Adrenal gland (tissue), 19 donors: ENCODE measurements around the gene AHRR. TPM values are rescaled to one million over a fixed set of nuclear protein-coding genes. Genes with fewer than 3 reads are reported as not detected.
A peak's percentile ranks its signal among the peaks of the same experiment; 100 is the strongest.
"Not testable (repeated sequence)": the region's sequence is repeated elsewhere in the genome, so short reads cannot be mapped to it uniquely, and the experiment has no call there.

Source experiments
- DNase-seq, 7 donors: peaks; one replicate each; pipeline ENCODE4 v3.0.0-alpha.2; 2019 to 2020
- H3K27ac ChIP-seq, 5 donors: fragments of 200-600 bp; sonication (generic) in 4 of 5; 1 replicate in 3 of 5; 2 replicates in 2 of 5; pipeline versions ENCODE4 v1.5.1 to v1.8.0; 2016 to 2020; ENCODE audit warnings: mild to moderate bottlenecking in 1 of 5
- H3K27me3 ChIP-seq: fragments of 200-600 bp; 2 replicates; pipeline ENCODE4 v1.8.0; 2021
- H3K36me3 ChIP-seq, 2 donors: fragments of 200-600 bp; replicated peaks in 1 of 2; 1 replicate in 1 of 2; 2 replicates in 1 of 2; pipeline versions ENCODE4 v1.5.1 to v1.8.0; 2018 to 2022
- H3K4me1 ChIP-seq, 2 donors: fragments of 200-600 bp; replicated peaks in 1 of 2; 1 replicate in 1 of 2; 2 replicates in 1 of 2; pipeline versions ENCODE4 v1.5.1 to v1.8.0; 2018 to 2021
- H3K4me3 ChIP-seq, 4 donors: fragments of 200-600 bp; sonication (generic) in 3 of 4; one replicate each; pipeline ENCODE4 v1.5.1; 2016 to 2018
- H3K9me3 ChIP-seq, 3 donors: fragments of 200-600 bp; sonication (generic) in 1 of 3; replicated peaks in 1 of 3; 1 replicate in 2 of 3; 2 replicates in 1 of 3; pipeline versions ENCODE4 v1.5.1 to v1.8.0; 2016 to 2021
- CTCF ChIP-seq, 6 experiments: fragments of 450-650 bp in 4 of 6; fragments of 200-600 bp in 2 of 6; sonication (generic) in 1 of 6; IDR thresholded peaks; 1 replicate in 5 of 6; 2 replicates in 1 of 6; pipeline versions ENCODE4 v1.5.1 to v1.8.0; 2016 to 2021; ENCODE audit warnings: antibody characterized with exemption in 6 of 6, mild to moderate bottlenecking in 2 of 6, moderate library complexity in 1 of 6
- POLR2A ChIP-seq, 2 donors: fragments of 450-650 bp; IDR thresholded peaks; one replicate each; pipeline ENCODE4 v1.6.1; 2017; ENCODE audit warnings: antibody characterized with exemption in 2 of 2, mild to moderate bottlenecking in 2 of 2, moderate library complexity in 1 of 2
- WGBS, 4 donors: extraction: QIAGEN DNeasy Blood & Tissue Kit in 2 of 4; methylation state at CpG; one replicate each; pipeline versions ENCODE4 v1.1.5 to v1.1.7; 2013 to 2017; 5-methylcytosine and 5-hydroxymethylcytosine counted together
- intact Hi-C, 2 donors: fragments of 100-400 bp; cut with DNase I; formaldehyde crosslinking; loops; one replicate each; pipeline versions ENCODE4 v1.14.1 to v1.15.0; 2022 to 2023
- long read RNA-seq, 10 donors: library from polyadenylated mRNA in 3 of 10; unstranded in 2 of 10; stranded (forward) in 1 of 10; transcript quantifications; one replicate each; pipeline ENCODE4 v2.0.0 and lab custom pipeline, GENCODE V29; 2021 to 2026
- polyA plus RNA-seq, 3 donors: library from polyadenylated mRNA; stranded (reverse); fragments of 200-250 nt in 2 of 3; fragments of 350-450 nt in 1 of 3; fragmentation: Illumina TruSeq in 1 of 3; extraction: RNeasy Lipid Tissue Mini Kit (QIAGEN cat#74804) in 1 of 3; gene quantifications; one replicate each; pipeline ENCODE4 v1.2.3, GENCODE V29; 2013 to 2014
- total RNA-seq, 9 donors: library from RNA; depleted of rRNA in 4 of 9; stranded (reverse); fragments of >200 nt in 4 of 9; fragments of 120-200 nt in 1 of 9; fragmentation: NEBNext Ultra II Directional in 1 of 9; extraction: Animal tissue kit (Norgen Biotek cat#: 25700) in 1 of 9; gene quantifications; one replicate each; pipeline versions ENCODE4 v1.1.0 to v1.2.4, GENCODE V29; 2013 to 2023
- donor health status: healthy with polysubstance abuse.
- donor health status: Bipolar disorder and iron deficiency.
- donor health status: DM: yes; HTN: yes; CAD: no.
- donor health status: DM: no; HTN: no; CAD: no.
- donor health status: DM: no; HTN: no; CAD: no.
- donor health status: DM: yes; HTN: yes; CAD: no.

AHRR gene
- total RNA-seq = 1 to 10 TPM in 5 of 9 donors, under 1 TPM in 4; 0.17 to 3.6 (median 1.0) TPM
- 1 to 10 TPM in 1 of 3 donors, under 1 TPM in 2; 0.55 to 1.6 (median 0.88) TPM for polyA plus RNA-seq
- long read RNA-seq, donor 1 = 0 reads
- long read RNA-seq, donor 2 = 0 reads
- long read RNA-seq, donor 3 = 0 reads
- long read RNA-seq, donor 4, partial matches to known transcripts = 0 of 2 reads
- long read RNA-seq, donor 4, other reads (novel, unspliced or antisense) = 2 of 2 reads
- long read RNA-seq, donor 5, partial matches to known transcripts = 0 of 1 reads
- long read RNA-seq, donor 5, other reads (novel, unspliced or antisense) = 1 of 1 reads
- long read RNA-seq, donor 6, partial matches to known transcripts = 0 of 3 reads
- long read RNA-seq, donor 6, other reads (novel, unspliced or antisense) = 3 of 3 reads
- long read RNA-seq, donor 7 = 0 reads
- long read RNA-seq, donor 8 = 0 reads
- long read RNA-seq, donor 9 = 0 reads
- long read RNA-seq, donor 10 = 0 reads

DNA sequence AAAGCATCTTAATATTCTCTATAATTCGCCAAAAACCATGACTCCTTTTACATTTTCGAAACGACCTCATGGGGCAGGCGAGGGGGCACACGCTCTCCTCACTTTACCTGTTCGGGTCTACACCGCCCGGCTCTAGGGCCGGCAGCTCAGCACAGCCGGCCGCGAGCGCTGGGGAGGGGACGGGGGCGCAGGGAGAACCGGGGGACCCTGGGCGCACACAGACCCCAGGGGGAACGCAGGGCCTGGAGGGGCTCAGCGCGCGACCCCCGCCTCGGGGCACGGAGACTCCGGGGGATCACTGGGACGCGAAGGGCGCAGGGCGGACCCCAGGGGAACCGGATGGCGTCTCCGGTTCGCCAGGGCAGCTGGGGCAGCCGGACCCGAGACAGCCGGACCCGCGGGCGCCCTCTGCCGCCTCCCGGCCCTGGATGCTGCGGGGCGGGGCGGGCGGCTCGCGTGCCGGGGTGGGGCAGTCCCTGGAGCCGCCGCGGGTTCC, at the start of gene AHRR:
TSS of gene AHRR (plus strand) at position 485 of the 496 bp plus-strand sequence. CDS start 22,189 bp downstream, outside the sequence.
- Histone ChIP-seq H3K27ac (no peak within 1 kb of the TSS), H3K4me3 (peak within 1 kb of the TSS in 2 of 4 donors; percentile 37 to 60), H3K9me3 (no peaks in the 10 kb centered on the region), H3K36me3 (no peaks in the 10 kb centered on the region), H3K27me3 (peaks cover 18% of the 10 kb centered on the region), H3K4me1 (peaks cover 6 to 17% of the 10 kb centered on the region in 2 donors)
- TF ChIP-seq CTCF (IDR thresholded peaks at IDR 0.05) (peak in 5 of 6 experiments; percentile 12 to 51 (median 41)), POLR2A (IDR thresholded peaks at IDR 0.05) (no peak)
- WGBS, 4 donors = 0 to 3% (median 0%) methylated on average over 3 to 51 of the region's 51 CpGs
- DNase-seq = peak; percentile 51 to 73 (median 63)
- intact Hi-C loops = no loop called here

GRCh38 chr5:271828-272167, 49.7 kb upstream of the AHRR start:
- Histone ChIP-seq H3K4me3 (peak overlapping the region in 3 of 4 donors; percentile 10 to 99 (median 97)), H3K27ac (peak overlapping the region; percentile 9 to 97 (median 92)), H3K36me3 (peaks cover 0 to 15% of the 10 kb centered on the region in 2 donors), H3K4me1 (peaks cover 0 to 17% of the 10 kb centered on the region in 2 donors)
- DNase-seq = peak in 1 of 7 donors; percentile 31
- H3K9me3 ChIP-seq, H3K27me3 ChIP-seq, intact Hi-C loops: not testable (repeated sequence)
- 0 to 2% (median 2%) methylated on average over 10 to 41 of the region's 41 CpGs; no CpG with 5 or more reads in 1 of the 4 donors for WGBS, 4 donors

DNA sequence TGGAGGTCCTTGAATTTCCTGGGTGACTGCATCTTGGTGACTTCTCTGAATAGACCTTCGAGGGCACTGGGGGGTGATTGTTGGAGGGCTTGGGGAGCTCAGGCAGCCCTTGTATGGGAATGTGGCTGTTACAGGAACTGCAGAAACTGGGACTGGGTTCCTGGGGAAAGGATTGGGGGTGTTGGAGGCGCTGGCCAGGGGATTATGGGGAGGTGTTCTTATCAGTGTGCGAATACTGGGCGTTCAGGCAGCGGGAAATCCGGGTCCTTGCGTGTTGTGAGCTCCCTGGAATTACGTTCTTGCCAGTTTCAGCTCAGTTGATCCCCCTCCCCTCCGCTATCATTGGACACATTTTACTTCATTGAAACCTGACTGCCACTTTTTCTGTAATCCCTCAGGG, 48.4 kb upstream of the AHRR start:
- 76 to 93% (median 84%) methylated on average over 8 to 9 of the region's 9 CpGs for WGBS, 4 donors
- peak in 1 of 7 donors; percentile 48 for DNase-seq
- Histone ChIP-seq H3K36me3 (peaks cover 0 to 15% of the 10 kb centered on the region in 2 donors), H3K4me1 (peaks cover 0 to 17% of the 10 kb centered on the region in 2 donors), H3K4me3 (peak overlapping the region in 1 of 4 donors; percentile 97)
- H3K27me3 ChIP-seq, intact Hi-C loops, H3K27ac ChIP-seq, H3K9me3 ChIP-seq: not testable (repeated sequence)

DNA sequence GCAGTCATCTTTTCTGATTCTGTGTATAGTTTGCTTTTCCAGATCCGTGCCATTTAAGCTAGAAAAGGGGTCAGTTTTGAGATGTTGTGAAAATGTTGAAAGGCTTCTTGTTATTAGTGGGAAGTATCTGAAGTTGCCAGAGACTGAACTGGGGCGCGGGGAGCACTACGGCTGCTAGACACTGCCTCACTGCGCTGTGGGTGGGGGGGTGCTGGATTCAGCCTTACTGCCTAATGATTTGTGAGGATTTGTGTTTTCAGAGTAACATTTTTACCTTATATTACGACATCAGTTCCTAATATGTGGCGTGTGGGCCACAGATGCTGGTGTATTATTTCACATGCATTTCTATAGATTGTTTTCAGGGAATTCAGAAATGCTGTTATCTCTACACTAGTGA, 48.0 kb upstream of the AHRR start:
- peaks cover 0 to 15% of the 10 kb centered on the region in 2 donors for H3K36me3 ChIP-seq
- H3K27me3 ChIP-seq, H3K27ac ChIP-seq, H3K9me3 ChIP-seq, H3K4me3 ChIP-seq, intact Hi-C loops: not testable (repeated sequence)
- WGBS, 4 donors = 82 to 87% (median 86%) methylated on average over 7 of the region's 7 CpGs
- peak in 1 of 7 donors; percentile 52 for DNase-seq
- peaks cover 0 to 17% of the 10 kb centered on the region in 2 donors for H3K4me1 ChIP-seq

- DNase-seq = peak in 1 of 7 donors; percentile 42
- peaks cover 0 to 15% of the 10 kb centered on the region in 2 donors for H3K36me3 ChIP-seq
- H3K4me3 ChIP-seq, H3K27me3 ChIP-seq, intact Hi-C loops, H3K9me3 ChIP-seq, H3K27ac ChIP-seq: not testable (repeated sequence)
- H3K4me1 ChIP-seq = peaks cover 0 to 17% of the 10 kb centered on the region in 2 donors
- 91 to 94% (median 92%) methylated on average over 5 to 7 of the region's 7 CpGs for WGBS, 4 donors
These were observed 47.2 kb upstream of the AHRR start for GRCh38 chr5:274346-274745.

- peaks cover 0 to 15% of the 10 kb centered on the region in 2 donors for H3K36me3 ChIP-seq
- H3K4me1 ChIP-seq = peaks cover 0 to 6% of the 10 kb centered on the region in 2 donors
- peak overlapping the region in 1 of 5 donors; percentile 5 for H3K27ac ChIP-seq
- no peak for DNase-seq
- H3K4me3 ChIP-seq = no peak overlapping the region
- no peak for TF ChIP-seq POLR2A (IDR thresholded peaks at IDR 0.05)
- no peak for TF ChIP-seq CTCF (IDR thresholded peaks at IDR 0.05)
- H3K9me3 ChIP-seq = no peaks in the 10 kb centered on the region
- intact Hi-C loops = no loop called here
- WGBS, 4 donors = 86 to 95% (median 91%) methylated on average over 5 to 9 of the region's 9 CpGs
- H3K27me3 ChIP-seq = no peaks in the 10 kb centered on the region
These were observed 42.9 kb upstream of the AHRR start for GRCh38 chr5:278646-279045.

DNA sequence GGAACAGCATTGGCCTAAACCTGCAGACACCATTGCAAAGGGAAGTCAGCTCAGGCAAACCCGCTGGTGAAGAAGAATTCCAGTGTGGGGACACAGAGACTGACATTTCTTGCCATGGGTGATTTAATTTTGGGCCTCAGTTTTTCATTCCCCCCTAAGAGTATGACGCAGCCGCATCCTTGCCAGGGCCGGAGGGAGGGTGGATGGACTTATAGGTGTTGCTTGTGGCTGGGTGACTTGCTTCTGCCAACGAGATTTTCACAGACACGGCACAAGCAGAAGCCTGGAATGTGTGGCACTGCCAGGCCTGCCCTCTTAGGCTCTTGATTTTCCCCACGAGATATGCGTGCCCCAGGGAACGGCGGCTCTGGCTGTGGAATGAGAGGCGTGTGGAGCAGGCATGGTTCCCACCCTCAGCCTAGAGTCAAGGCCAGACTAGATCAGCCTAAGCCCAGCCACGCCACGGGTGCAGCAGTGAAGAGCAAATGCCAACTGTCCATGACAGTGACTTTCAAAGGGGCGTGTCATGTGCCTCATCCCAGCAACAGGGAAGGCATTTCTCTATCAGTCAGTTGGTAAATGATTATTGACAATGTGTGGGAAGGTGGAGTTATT, 42.4 kb upstream of the AHRR start:
- DNase-seq = peak in 4 of 7 donors; percentile 44 to 56 (median 56)
- H3K27me3 ChIP-seq, H3K9me3 ChIP-seq, intact Hi-C loops, H3K4me3 ChIP-seq, H3K4me1 ChIP-seq: not testable (repeated sequence)
- peak overlapping the region in 1 of 5 donors; percentile 5 for H3K27ac ChIP-seq
- WGBS, 4 donors = 48 to 65% (median 56%) methylated on average over 14 of the region's 14 CpGs
- H3K36me3 ChIP-seq = peaks cover 0 to 12% of the 10 kb centered on the region in 2 donors
